H1 (cell line): Measurements from ENCODE around the gene CLDN2. TPM values are rescaled to one million over a fixed set of nuclear protein-coding genes. Genes with fewer than 3 reads are reported as not detected.

Experiments
- GTF2F1 ChIP-seq: IDR thresholded peaks from 2 replicates; pipeline ENCODE4 v1.6.1; 2012; ENCODE audit warnings: low read depth, low read length, improper control_type of control experiment, borderline replicate concordance
- RFX5 ChIP-seq: IDR thresholded peaks from 2 replicates; pipeline ENCODE4 v1.6.1; 2011; ENCODE audit warnings: low read depth, low read length, improper control_type of control experiment, borderline replicate concordance
- RXRA ChIP-seq: IDR thresholded peaks from 2 replicates; pipeline ENCODE4 v1.6.1; 2011; ENCODE audit warnings: low read depth, mild to moderate bottlenecking, low read length, moderate library complexity; ENCODE audit not compliant: insufficient read depth
- SP4 ChIP-seq: IDR thresholded peaks from 2 replicates; pipeline ENCODE4 v1.6.1; 2012; ENCODE audit warnings: low read length, inconsistent platforms
- polyA plus RNA-seq, 7 experiments: library from polyadenylated mRNA; depleted of rRNA in 3 of 7; stranded (reverse) in 5 of 7; unstranded in 2 of 7; fragments of >200 nt in 5 of 7; fragments of 200-250 nt in 2 of 7; gene quantifications; 1 replicate in 5 of 7; 2 replicates in 1 of 7; 4 replicates in 1 of 7; pipeline versions ENCODE4 v1.2.1 to v1.2.3, GENCODE V29; 2011 to 2013; ENCODE audit warnings: missing spikeins in 2 of 7, mixed read lengths in 2 of 7
- total RNA-seq: library from RNA; stranded (reverse); fragmentation: NEBNext Ultra II Directional; extraction: Animal tissue kit (Norgen Biotek cat#: 25700); gene quantifications from 2 replicates; pipeline ENCODE4 v1.2.1, GENCODE V29; 2021
- TF ChIP-seq, protein P1 (sequence below): IDR thresholded peaks from 2 replicates; pipeline ENCODE4 v1.6.1; 2011; ENCODE audit warnings: low read depth, mild to moderate bottlenecking, low read length; ENCODE audit not compliant: insufficient read depth

The CLDN2 gene
- total and polyA plus RNA-seq, 2 of the 8 experiments (the other 6 are each of a cell fraction or from before 2014, with no cell fraction given): 0.02 TPM; not detected in 1

DNA sequence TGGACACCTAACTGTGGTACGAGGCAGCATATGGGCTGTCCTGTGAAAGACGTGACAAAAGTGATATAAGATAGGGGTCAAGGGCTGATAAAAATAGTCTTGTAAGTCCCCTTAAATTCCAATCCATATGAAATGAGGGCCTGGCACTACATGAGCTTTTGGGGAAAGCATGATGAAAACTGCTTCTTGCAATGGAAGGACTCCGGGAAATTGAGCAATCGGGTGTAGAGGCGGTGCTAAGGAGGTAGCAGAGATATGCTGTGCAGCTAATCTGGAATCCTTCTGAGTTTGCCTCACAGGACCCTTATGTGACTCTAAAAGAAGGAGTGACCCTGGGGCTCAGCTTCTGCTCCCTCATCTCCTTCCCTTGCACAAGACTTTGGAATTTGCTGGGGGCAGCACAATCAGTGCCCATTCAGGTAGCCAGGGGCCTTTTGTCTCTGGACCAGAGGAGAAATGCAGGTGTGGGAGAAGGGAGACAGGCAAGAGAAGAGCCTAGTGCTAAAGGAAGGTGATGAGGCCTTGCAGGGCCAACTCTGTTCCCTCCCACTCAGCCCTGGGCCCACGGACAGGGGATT is 12.8 kb downstream of the CLDN2 start (continued):
- TF ChIP-seq SP4 (no peak), RXRA (no peak), RFX5 (no peak), GTF2F1 (no peak)
- TF ChIP-seq, protein P1, sequence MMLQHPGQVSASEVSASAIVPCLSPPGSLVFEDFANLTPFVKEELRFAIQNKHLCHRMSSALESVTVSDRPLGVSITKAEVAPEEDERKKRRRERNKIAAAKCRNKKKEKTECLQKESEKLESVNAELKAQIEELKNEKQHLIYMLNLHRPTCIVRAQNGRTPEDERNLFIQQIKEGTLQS: no peak
